H1 (cell line): Measurements from ENCODE around the gene MT1X. TPM values are rescaled to one million over a fixed set of nuclear protein-coding genes. Genes with fewer than 3 reads are reported as not detected.

Source experiments
- CTCF ChIA-PET: fragments of 300-600 bp; sonication (Branson Sonifier 250); formaldehyde crosslinking; loops from one replicate; lab custom pipeline; 2021; ENCODE audit not compliant: partially characterized antibody; lab: Charles Lee
- POLR2A ChIA-PET: fragments of 300-600 bp; sonication (Branson Sonifier 250); formaldehyde crosslinking; loops from one replicate; lab custom pipeline; 2021; ENCODE audit warnings: inconsistent platforms; ENCODE audit not compliant: partially characterized antibody; lab: Charles Lee
- DNase-seq, 2 experiments: peaks; one replicate each; pipeline versions ENCODE4 v3.0.0 to v3.0.0-alpha.2; 2010 to 2022; ENCODE audit warnings: low spot score in 2 of 2, low read depth in 1 of 2, mixed read lengths in 1 of 2
- FAIRE-seq: peaks from 2 replicates; lab custom pipeline; 2011; peaks lifted over from hg19 to GRCh38; lab: Jason Lieb, UNC
- H2AFZ ChIP-seq: 2 replicates; pipeline ENCODE4 v1.8.1; 2012; ENCODE audit warnings: low read length, inconsistent platforms
- H2AK5ac ChIP-seq: 2 replicates; pipeline ENCODE4 v1.6.1; 2013; ENCODE audit warnings: low read depth, low read length
- H2BK120ac ChIP-seq: replicated peaks from 2 replicates; pipeline ENCODE3; 2013; ENCODE audit warnings: low read depth, low read length, inconsistent platforms
- H2BK12ac ChIP-seq: 2 replicates; pipeline ENCODE4 v1.6.1; 2013; ENCODE audit warnings: low read depth, low read length
- H2BK15ac ChIP-seq: 2 replicates; pipeline ENCODE4 v1.6.1; 2013; ENCODE audit warnings: low read length
- H2BK20ac ChIP-seq: 2 replicates; pipeline ENCODE4 v1.6.1; 2013; ENCODE audit warnings: low read length
- H2BK5ac ChIP-seq: 2 replicates; pipeline ENCODE4 v1.6.1; 2013; ENCODE audit warnings: low read depth, low read length
- H3K14ac ChIP-seq: 2 replicates; pipeline ENCODE4 v1.6.1; 2013; ENCODE audit warnings: inconsistent platforms; ENCODE audit not compliant: insufficient read length
- H3K18ac ChIP-seq: 2 replicates; pipeline ENCODE4 v1.6.1; 2013; ENCODE audit warnings: low read length; ENCODE audit errors: extremely low read depth
- H3K23ac ChIP-seq: 2 replicates; pipeline ENCODE4 v1.6.1; 2013; ENCODE audit warnings: inconsistent platforms; ENCODE audit not compliant: insufficient read length
- H3K23me2 ChIP-seq: 2 replicates; pipeline ENCODE4 v1.6.1; 2013; ENCODE audit warnings: low read depth, low read length
- H3K27ac ChIP-seq: 2 replicates; pipeline ENCODE4 v1.6.1; 2011; ENCODE audit warnings: low read depth, low read length, inconsistent platforms
- H3K27me3 ChIP-seq, 4 experiments: replicated peaks in 1 of 4; 1 replicate in 1 of 4; 2 replicates in 3 of 4; pipeline versions ENCODE4 v1.6.1 to v1.8.1; 2011 to 2013; ENCODE audit warnings: low read length in 3 of 4, mild to moderate bottlenecking in 3 of 4, inconsistent platforms in 2 of 4, mixed read lengths in 2 of 4, moderate library complexity in 1 of 4; ENCODE audit not compliant: control insufficient read depth in 3 of 4, insufficient read depth in 3 of 4; ENCODE audit errors: extremely low read depth in 1 of 4
- H3K36me3 ChIP-seq, 4 experiments: 2 replicates each; pipeline versions ENCODE4 v1.6.1 to v1.8.1; 2011 to 2013; ENCODE audit warnings: mild to moderate bottlenecking in 4 of 4, low read length in 3 of 4, moderate library complexity in 2 of 4, control low read depth in 1 of 4, inconsistent platforms in 1 of 4; ENCODE audit not compliant: insufficient read depth in 4 of 4, control insufficient read depth in 2 of 4
- H3K4ac ChIP-seq: replicated peaks from 2 replicates; pipeline ENCODE3; 2013; ENCODE audit warnings: low read length, low read depth, mixed read lengths, inconsistent platforms; ENCODE audit not compliant: insufficient read length
- H3K4me1 ChIP-seq, 4 experiments: replicated peaks in 1 of 4; 1 replicate in 1 of 4; 2 replicates in 3 of 4; pipeline versions ENCODE4 v1.6.1 to v1.8.1; 2011 to 2013; ENCODE audit warnings: low read length in 3 of 4, inconsistent platforms in 2 of 4, mixed read lengths in 1 of 4; ENCODE audit not compliant: insufficient read depth in 4 of 4, control insufficient read depth in 3 of 4
- H3K4me2 ChIP-seq, 2 experiments: 2 replicates each; pipeline versions ENCODE4 v1.6.1 to v1.8.1; 2011 to 2013; ENCODE audit warnings: low read depth in 2 of 2, low read length in 2 of 2, control low read depth in 1 of 2, inconsistent platforms in 1 of 2, mild to moderate bottlenecking in 1 of 2; ENCODE audit not compliant: insufficient read depth in 1 of 2
- H3K4me3 ChIP-seq, 4 experiments: fragments of 200-600, 300-600 bp in 1 of 4; sonication (generic), shearing (Covaris generic), sonication (Bioruptor Twin) in 1 of 4; 2 replicates each; pipeline versions ENCODE4 v1.5.1 to v1.8.1; 2011 to 2016; ENCODE audit warnings: low read length in 4 of 4, low read depth in 3 of 4, control low read depth in 2 of 4, inconsistent platforms in 2 of 4, mild to moderate bottlenecking in 2 of 4, mixed read lengths in 1 of 4, moderate library complexity in 1 of 4; ENCODE audit not compliant: insufficient read depth in 2 of 4; ENCODE audit errors: extremely low read depth in 1 of 4
- H3K56ac ChIP-seq: replicated peaks from 2 replicates; pipeline ENCODE3; 2013; ENCODE audit warnings: low read depth, mild to moderate bottlenecking, mixed read lengths, low read length, inconsistent platforms; ENCODE audit not compliant: insufficient read length
- H3K79me1 ChIP-seq: 2 replicates; pipeline ENCODE4 v1.6.1; 2013; ENCODE audit warnings: low read depth, low read length, control low read depth
- H3K79me2 ChIP-seq, 2 experiments: 2 replicates each; pipeline versions ENCODE4 v1.6.1 to v1.8.1; 2012 to 2013; ENCODE audit warnings: low read length in 2 of 2, mild to moderate bottlenecking in 2 of 2, inconsistent platforms in 1 of 2; ENCODE audit not compliant: insufficient read depth in 2 of 2, control insufficient read depth in 1 of 2
- H3K9ac ChIP-seq, 4 experiments: replicated peaks in 1 of 4; 1 replicate in 1 of 4; 2 replicates in 3 of 4; pipeline versions ENCODE4 v1.6.1 to v1.8.1; 2011 to 2013; ENCODE audit warnings: low read depth in 3 of 4, low read length in 3 of 4, control low read depth in 2 of 4, mild to moderate bottlenecking in 2 of 4, moderate library complexity in 2 of 4, inconsistent platforms in 1 of 4; ENCODE audit errors: extremely low read depth in 1 of 4
- H3K9me3 ChIP-seq, 2 experiments: 2 replicates each; pipeline versions ENCODE4 v1.6.1 to v1.8.1; 2012 to 2013; ENCODE audit warnings: mild to moderate bottlenecking in 2 of 2, moderate library complexity in 2 of 2, control low read depth in 1 of 2, inconsistent platforms in 1 of 2, low read depth in 1 of 2, low read length in 1 of 2, mixed read lengths in 1 of 2; ENCODE audit not compliant: insufficient read depth in 2 of 2
- H4K20me1 ChIP-seq, 2 experiments: replicated peaks in 1 of 2; 2 replicates each; pipeline versions ENCODE3 to v1.8.1; 2011 to 2013; ENCODE audit warnings: inconsistent platforms in 2 of 2, low read length in 2 of 2, mild to moderate bottlenecking in 1 of 2; ENCODE audit not compliant: insufficient read depth in 2 of 2, control insufficient read depth in 1 of 2
- H4K5ac ChIP-seq: 2 replicates; pipeline ENCODE4 v1.6.1; 2013; ENCODE audit warnings: low read length, low read depth, mixed read lengths, inconsistent platforms; ENCODE audit not compliant: insufficient read length
- H4K8ac ChIP-seq: 2 replicates; pipeline ENCODE4 v1.8.0; 2013; ENCODE audit warnings: mild to moderate bottlenecking, moderate library complexity, low read length, inconsistent platforms; ENCODE audit not compliant: insufficient read depth; ENCODE audit errors: extremely low read depth
- H4K91ac ChIP-seq: replicated peaks from 2 replicates; pipeline ENCODE3; 2013; ENCODE audit warnings: low read length, mixed read lengths, inconsistent platforms; ENCODE audit not compliant: insufficient read length
- BACH1 ChIP-seq: IDR thresholded peaks from 2 replicates; pipeline ENCODE4 v1.6.1; 2012; ENCODE audit warnings: low read length, improper control_type of control experiment
- CBX8 ChIP-seq: fragments of 300-800, 300-1000 bp; sonication (generic); IDR thresholded peaks from 2 replicates; pipeline ENCODE4 v1.7.1; 2016; ENCODE audit warnings: low read depth, low read length, borderline replicate concordance
- EZH2 ChIP-seq: fragments of 200-600 bp; sonication (generic); IDR thresholded peaks from 2 replicates; pipeline ENCODE4 v1.7.1; 2012; ENCODE audit warnings: low read depth, mild to moderate bottlenecking, moderate library complexity, low read length, inconsistent platforms; ENCODE audit not compliant: severe bottlenecking
- KDM1A ChIP-seq: fragments of 200-600, 300-600 bp; sonication (generic); IDR thresholded peaks from 2 replicates; pipeline ENCODE4 v1.7.1; 2016; ENCODE audit warnings: mild to moderate bottlenecking, low read length, borderline replicate concordance
- KDM4A ChIP-seq: IDR thresholded peaks from one replicate; pipeline ENCODE4 v1.7.1; 2012; ENCODE audit warnings: low read depth, mild to moderate bottlenecking, moderate library complexity, low read length, inconsistent platforms; ENCODE audit not compliant: severe bottlenecking
- WGBS, 2 experiments: shearing (Covaris generic) in 1 of 2; methylation state at CpG; one replicate each; pipeline versions ENCODE4 v1.1.6 to v1.1.7; 2013 to 2015; ENCODE audit warnings: low lambda C conversion rate in 2 of 2, mixed read lengths in 2 of 2, inconsistent platforms in 1 of 2, low coverage in 1 of 2, missing lambda C conversion rate in 1 of 2; ENCODE audit not compliant: insufficient replicate concordance in 2 of 2, insufficient coverage in 1 of 2, insufficient read length in 1 of 2; ENCODE audit errors: extremely low coverage in 1 of 2, missing lambda C conversion rate in 1 of 2; 5-methylcytosine and 5-hydroxymethylcytosine counted together
- polyA plus RNA-seq, 7 experiments: library from polyadenylated mRNA; depleted of rRNA in 3 of 7; stranded (reverse) in 5 of 7; unstranded in 2 of 7; fragments of >200 nt in 5 of 7; fragments of 200-250 nt in 2 of 7; gene quantifications; 1 replicate in 5 of 7; 2 replicates in 1 of 7; 4 replicates in 1 of 7; pipeline versions ENCODE4 v1.2.1 to v1.2.3, GENCODE V29; 2011 to 2013; ENCODE audit warnings: missing spikeins in 2 of 7, mixed read lengths in 2 of 7
- total RNA-seq: library from RNA; stranded (reverse); fragmentation: NEBNext Ultra II Directional; extraction: Animal tissue kit (Norgen Biotek cat#: 25700); gene quantifications from 2 replicates; pipeline ENCODE4 v1.2.1, GENCODE V29; 2021
- TF ChIP-seq, protein P1 (sequence below), 3 experiments: IDR thresholded peaks; 1 replicate in 2 of 3; 2 replicates in 1 of 3; pipeline versions ENCODE4 v1.5.1 to v1.6.1; 2011; ENCODE audit warnings: low read length in 3 of 3, mild to moderate bottlenecking in 3 of 3, inconsistent platforms in 2 of 3, low read depth in 1 of 3, moderate library complexity in 1 of 3; ENCODE audit not compliant: insufficient read depth in 1 of 3; ENCODE audit errors: control extremely low read depth in 1 of 3

The MT1X gene
- total and polyA plus RNA-seq, 2 of the 8 experiments (the other 6 are each of a cell fraction or from before 2014, with no cell fraction given) = 52.4 to 1,060 TPM

DNA sequence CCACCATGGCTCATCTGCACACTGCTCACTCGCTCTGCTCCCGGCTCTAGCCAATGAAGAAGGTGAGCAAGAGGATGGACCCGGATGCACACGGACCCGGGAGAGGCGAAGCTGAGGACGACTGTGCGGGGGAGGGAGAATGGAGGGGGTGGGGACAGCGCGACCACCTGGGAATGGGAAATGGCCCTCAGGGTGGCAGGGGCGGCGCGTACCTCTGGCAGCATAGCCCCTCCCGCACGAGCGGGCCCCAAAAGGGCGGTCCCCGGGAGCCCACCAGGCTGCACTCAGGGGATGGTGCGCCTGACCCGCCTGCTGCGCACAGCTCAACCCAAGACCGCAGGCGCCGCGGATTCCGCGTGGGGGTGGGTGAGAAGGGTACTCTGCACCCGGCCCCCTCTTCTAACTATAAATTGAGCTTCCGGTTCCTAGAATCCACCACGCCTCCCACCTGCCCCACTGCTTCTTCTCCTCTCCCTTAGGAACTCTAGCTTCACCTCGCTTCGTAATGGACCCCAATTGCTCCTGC, 6.5 kb upstream of the MT1X start:
- Histone ChIP-seq H2BK15ac (no peak overlapping the region), H3K27ac (no peak overlapping the region), H2BK12ac (peak overlapping the region; percentile 44; the same call in 1 of the 2 replicates), H2BK20ac (peak overlapping the region; percentile 15; the same call in 1 of the 2 replicates), H2BK5ac (peak overlapping the region; percentile 86), H3K23me2 (no peaks in the 10 kb centered on the region; the same call in 1 of the 2 replicates), H3K36me3 (no peaks in the 10 kb centered on the region), H3K9me3 (no peaks in the 10 kb centered on the region), H4K91ac (peak overlapping the region; percentile 56), H2BK120ac (no peak overlapping the region), H2AFZ (peak overlapping the region; percentile 91), H3K23ac (no peak overlapping the region), H3K4me1 (peaks cover 0 to 13% (median 3%) of the 10 kb centered on the region in 4 experiments; a peak in 5 of 7 replicates), H3K56ac (no peak overlapping the region)
- TF ChIP-seq KDM1A (no peak), KDM4A (peak; percentile 65), EZH2 (peak; percentile 10), BACH1 (no peak), CBX8 (no peak)
- TF ChIP-seq, protein P1, sequence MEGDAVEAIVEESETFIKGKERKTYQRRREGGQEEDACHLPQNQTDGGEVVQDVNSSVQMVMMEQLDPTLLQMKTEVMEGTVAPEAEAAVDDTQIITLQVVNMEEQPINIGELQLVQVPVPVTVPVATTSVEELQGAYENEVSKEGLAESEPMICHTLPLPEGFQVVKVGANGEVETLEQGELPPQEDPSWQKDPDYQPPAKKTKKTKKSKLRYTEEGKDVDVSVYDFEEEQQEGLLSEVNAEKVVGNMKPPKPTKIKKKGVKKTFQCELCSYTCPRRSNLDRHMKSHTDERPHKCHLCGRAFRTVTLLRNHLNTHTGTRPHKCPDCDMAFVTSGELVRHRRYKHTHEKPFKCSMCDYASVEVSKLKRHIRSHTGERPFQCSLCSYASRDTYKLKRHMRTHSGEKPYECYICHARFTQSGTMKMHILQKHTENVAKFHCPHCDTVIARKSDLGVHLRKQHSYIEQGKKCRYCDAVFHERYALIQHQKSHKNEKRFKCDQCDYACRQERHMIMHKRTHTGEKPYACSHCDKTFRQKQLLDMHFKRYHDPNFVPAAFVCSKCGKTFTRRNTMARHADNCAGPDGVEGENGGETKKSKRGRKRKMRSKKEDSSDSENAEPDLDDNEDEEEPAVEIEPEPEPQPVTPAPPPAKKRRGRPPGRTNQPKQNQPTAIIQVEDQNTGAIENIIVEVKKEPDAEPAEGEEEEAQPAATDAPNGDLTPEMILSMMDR (IDR thresholded peaks at IDR 0.05; ENCODE audit: control extremely low read depth in 1 of 3, insufficient read depth in 1 of 3, low read depth in 1 of 3, low read length in 3 of 3) = no peak
- TF ChIP-seq, all 59 proteins: peak for 2
- H2AK5ac ChIP-seq = no peak overlapping the region
- peak overlapping the region; percentile 78 to 90 for H3K4me2 ChIP-seq
- WGBS, 2 experiments = 4% methylated on average over 21 of the region's 32 CpGs; no CpG with 5 or more reads in 1 of the 2 experiments
- H3K9ac ChIP-seq = no peak overlapping the region
- H4K20me1 ChIP-seq = no peaks in the 10 kb centered on the region
- no peak overlapping the region for H4K5ac ChIP-seq
- peak overlapping the region; percentile 79 for H3K18ac ChIP-seq
- no peak overlapping the region for H4K8ac ChIP-seq
- peaks cover 12 to 55% (median 35%) of the 10 kb centered on the region in 4 experiments for H3K27me3 ChIP-seq
- no peaks in the 10 kb centered on the region for H3K79me2 ChIP-seq
- no peak for FAIRE-seq
- H3K14ac ChIP-seq = no peak overlapping the region
- CTCF ChIA-PET = interaction anchor here (0.7 to 6.0 kb wide), 11 partner anchors 27 to 111 kb away, joined by 3 to 57 read pairs (median 3); partner anchors contain the start of gene MT1E
- POLR2A ChIA-PET = interaction anchor here (0.7 to 12.9 kb wide), 12 partner anchors 7 to 82 kb away, joined by 3 to 205 read pairs (median 4); partner anchors contain the start of genes MT1E, MT1G, MT1H and MT2A
- H3K4me3 ChIP-seq = peak overlapping the region; percentile 40 to 62 (median 40)
- peak in 1 of 2 experiments; percentile 73 for DNase-seq
- no peak overlapping the region for H3K4ac ChIP-seq
- H3K79me1 ChIP-seq = no peaks in the 10 kb centered on the region
